ENCODE results near the gene LMTK2.

LMTK2 gene

DNA sequence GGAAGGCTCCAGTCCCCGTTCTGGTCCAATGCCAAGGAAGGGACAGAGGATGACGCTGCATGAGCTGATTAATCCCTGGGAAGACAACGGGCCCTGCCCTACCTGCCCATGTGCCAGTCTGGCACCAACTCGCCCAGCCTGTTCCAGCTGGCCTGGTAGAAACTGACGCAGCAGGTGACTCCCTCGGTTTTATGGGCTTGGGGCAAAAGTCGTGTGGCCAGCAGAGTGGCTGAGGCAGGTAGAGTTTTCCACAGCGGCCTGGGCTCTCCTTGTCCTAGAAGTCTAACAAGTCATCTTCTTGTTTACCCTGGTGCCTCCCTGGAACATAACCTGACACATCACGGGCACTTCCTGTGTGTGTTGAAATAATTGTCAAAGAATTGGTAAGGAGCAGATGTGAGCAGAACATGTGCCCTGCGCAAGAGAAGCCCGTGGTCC is 20.4 kb upstream of the LMTK2 start:
- TF ChIP-seq, protein P1, sequence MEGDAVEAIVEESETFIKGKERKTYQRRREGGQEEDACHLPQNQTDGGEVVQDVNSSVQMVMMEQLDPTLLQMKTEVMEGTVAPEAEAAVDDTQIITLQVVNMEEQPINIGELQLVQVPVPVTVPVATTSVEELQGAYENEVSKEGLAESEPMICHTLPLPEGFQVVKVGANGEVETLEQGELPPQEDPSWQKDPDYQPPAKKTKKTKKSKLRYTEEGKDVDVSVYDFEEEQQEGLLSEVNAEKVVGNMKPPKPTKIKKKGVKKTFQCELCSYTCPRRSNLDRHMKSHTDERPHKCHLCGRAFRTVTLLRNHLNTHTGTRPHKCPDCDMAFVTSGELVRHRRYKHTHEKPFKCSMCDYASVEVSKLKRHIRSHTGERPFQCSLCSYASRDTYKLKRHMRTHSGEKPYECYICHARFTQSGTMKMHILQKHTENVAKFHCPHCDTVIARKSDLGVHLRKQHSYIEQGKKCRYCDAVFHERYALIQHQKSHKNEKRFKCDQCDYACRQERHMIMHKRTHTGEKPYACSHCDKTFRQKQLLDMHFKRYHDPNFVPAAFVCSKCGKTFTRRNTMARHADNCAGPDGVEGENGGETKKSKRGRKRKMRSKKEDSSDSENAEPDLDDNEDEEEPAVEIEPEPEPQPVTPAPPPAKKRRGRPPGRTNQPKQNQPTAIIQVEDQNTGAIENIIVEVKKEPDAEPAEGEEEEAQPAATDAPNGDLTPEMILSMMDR (IDR thresholded peaks at IDR 0.05; ENCODE audit: low read depth, low read length), result no peak
- DNase-seq (ENCODE audit: extremely low read depth, low read depth), result no peak

- TF ChIP-seq, protein P1 (IDR thresholded peaks at IDR 0.05; ENCODE audit: low read depth, low read length), result no peak
Observed at GRCh38 chr7:98088109-98088508, 18.6 kb upstream of the LMTK2 start.

GRCh38 chr7:98090116-98090515 is 16.5 kb upstream of the LMTK2 start:
- DNase-seq (ENCODE audit: extremely low read depth, low read depth), result no peak
- TF ChIP-seq, protein P1 (IDR thresholded peaks at IDR 0.05; ENCODE audit: low read depth, low read length), result no peak

More at GRCh38 chr7:98088109-98088508, 18.6 kb upstream of the LMTK2 start:
- DNase-seq (ENCODE audit: extremely low read depth, low read depth), result no peak

- DNase-seq (ENCODE audit: extremely low read depth, low read depth), result no peak
- TF ChIP-seq, protein P1 (IDR thresholded peaks at IDR 0.05; ENCODE audit: low read depth, low read length), result no peak
Observed at GRCh38 chr7:98091061-98091460, 15.6 kb upstream of the LMTK2 start.

- DNase-seq (ENCODE audit: extremely low read depth, low read depth), result no peak
- TF ChIP-seq, protein P1 (IDR thresholded peaks at IDR 0.05; ENCODE audit: low read depth, low read length), result no peak
Observed at GRCh38 chr7:98091523-98091922, 15.1 kb upstream of the LMTK2 start.

DNA sequence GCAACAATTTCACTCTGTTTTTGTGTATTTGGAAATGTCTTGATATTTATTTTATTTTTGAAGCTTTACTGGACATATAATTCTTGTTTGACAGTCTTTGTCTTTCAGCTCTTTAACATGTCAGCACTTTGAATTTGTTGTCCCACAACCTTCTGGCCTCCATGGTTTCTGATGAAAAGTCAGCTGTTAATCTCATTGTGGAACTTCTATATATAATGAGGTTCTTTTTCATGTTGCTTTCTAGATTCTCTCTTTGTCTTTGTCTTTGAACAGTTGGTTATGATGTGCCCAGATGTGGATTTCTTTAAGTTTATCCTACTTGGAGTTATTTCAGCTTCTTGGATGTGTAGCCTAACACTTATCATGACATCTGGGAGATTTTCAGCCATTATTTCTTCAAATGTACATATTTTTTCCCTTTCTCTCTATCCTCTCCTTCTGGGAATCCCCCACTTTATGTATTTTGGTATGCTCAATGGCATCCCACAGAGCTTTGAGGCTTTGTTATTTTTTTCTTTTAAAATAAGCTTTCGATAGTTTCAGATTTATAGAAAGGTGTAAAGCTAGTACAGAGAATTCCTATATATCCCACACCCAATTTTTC is 9.5 kb upstream of the LMTK2 start:
- TF ChIP-seq, protein P1 (IDR thresholded peaks at IDR 0.05; ENCODE audit: low read depth, low read length), result no peak
- no peak for DNase-seq (ENCODE audit: extremely low read depth, low read depth)

DNA sequence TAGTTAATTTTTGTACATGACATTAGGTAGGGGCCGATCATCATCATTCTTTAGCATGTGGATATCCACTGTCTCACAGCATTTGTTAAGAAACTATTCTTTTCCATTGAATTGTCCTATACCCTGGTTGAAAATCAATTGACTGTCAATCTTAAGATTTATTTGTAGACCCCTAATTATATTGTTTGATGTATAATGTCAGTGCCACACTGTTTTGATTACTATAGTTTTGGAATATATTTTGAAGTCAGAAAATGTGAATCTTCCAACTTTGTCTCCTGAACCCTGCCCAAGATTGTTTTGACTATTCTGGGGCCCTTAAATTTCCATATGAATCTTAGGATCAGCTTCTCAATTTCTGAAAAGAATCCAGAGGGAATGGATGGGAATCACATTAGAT is 6.6 kb upstream of the LMTK2 start:
- no peak for DNase-seq (ENCODE audit: extremely low read depth, low read depth)
- TF ChIP-seq, protein P1 (IDR thresholded peaks at IDR 0.05; ENCODE audit: low read depth, low read length), result no peak
